Skeletal muscle tissue (tissue), 4 donors: Measurements from ENCODE around the gene VWA8. TPM values are rescaled to one million over a fixed set of nuclear protein-coding genes. Genes with fewer than 3 reads are reported as not detected.

Source experiments
- H3K27ac ChIP-seq: one replicate; pipeline ENCODE4 v1.7.0; 2013; ENCODE audit warnings: mild to moderate bottlenecking, low read depth, low read length, inconsistent platforms
- H3K27me3 ChIP-seq, 3 donors: one replicate each; pipeline ENCODE4 v1.7.0; 2013; ENCODE audit warnings: low read length in 3 of 3; ENCODE audit not compliant: control insufficient read depth in 3 of 3, insufficient read depth in 3 of 3
- H3K36me3 ChIP-seq, 3 donors: one replicate each; pipeline ENCODE4 v1.7.0; 2013; ENCODE audit warnings: low read length in 3 of 3; ENCODE audit not compliant: control insufficient read depth in 3 of 3, insufficient read depth in 3 of 3
- H3K4me1 ChIP-seq, 3 donors: one replicate each; pipeline ENCODE4 v1.7.0; 2013; ENCODE audit warnings: low read length in 3 of 3, mild to moderate bottlenecking in 3 of 3; ENCODE audit not compliant: control insufficient read depth in 3 of 3, insufficient read depth in 3 of 3
- H3K4me3 ChIP-seq, 3 donors: one replicate each; pipeline ENCODE4 v1.7.0; 2013; ENCODE audit warnings: low read length in 3 of 3
- H3K9ac ChIP-seq, 3 donors: one replicate each; pipeline ENCODE4 v1.7.0; 2013; ENCODE audit warnings: low read length in 3 of 3, mild to moderate bottlenecking in 3 of 3, moderate library complexity in 2 of 3, low read depth in 1 of 3
- H3K9me3 ChIP-seq, 3 donors: one replicate each; pipeline ENCODE4 v1.7.0; 2013; ENCODE audit warnings: low read length in 3 of 3; ENCODE audit not compliant: control insufficient read depth in 3 of 3
- total RNA-seq: library from RNA; depleted of rRNA; stranded (reverse); fragments of >200 nt; gene quantifications from one replicate; pipeline ENCODE4 v1.2.3, GENCODE V29; 2014
- donor health status: Osteomylitis.

The VWA8 gene
- total RNA-seq, 1 donor from 2014 or later: 49.1 TPM

DNA sequence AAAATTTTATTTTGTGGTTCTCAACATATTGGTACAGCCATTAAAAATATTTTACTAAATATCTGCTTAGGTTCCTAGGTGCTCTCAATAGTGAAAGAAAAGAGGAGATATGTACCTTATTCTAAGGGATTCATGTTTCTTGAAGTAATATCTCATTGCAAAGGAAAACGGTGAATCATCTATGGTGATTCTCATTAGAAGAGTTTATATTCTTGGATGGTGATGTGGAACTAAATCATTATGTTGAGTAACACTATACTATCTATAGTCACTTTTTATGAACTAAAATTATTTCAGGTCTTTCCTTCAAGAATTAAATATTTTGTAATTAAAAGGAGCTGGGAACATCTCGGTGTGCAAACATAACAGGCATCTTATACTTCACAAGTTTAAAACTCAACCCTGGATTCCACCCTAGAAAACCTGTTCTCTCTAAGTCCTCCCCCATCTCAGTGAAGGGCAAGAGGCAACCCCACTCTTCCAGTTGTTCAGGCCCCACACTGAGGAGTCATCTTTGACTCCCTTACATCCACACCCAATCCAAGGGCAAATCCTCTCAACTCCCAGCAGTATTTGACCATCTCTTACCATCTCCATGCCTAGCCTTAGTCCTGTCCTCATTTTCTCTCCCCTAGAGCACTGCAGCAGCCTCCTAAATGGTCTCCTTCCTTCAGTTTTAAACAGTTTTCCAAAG lies 363.4 kb downstream of the VWA8 start:
- Histone ChIP-seq H3K9ac (no peak overlapping the region), H3K27me3 (no peaks in the 10 kb centered on the region), H3K27ac (no peak overlapping the region), H3K4me1 (no peaks in the 10 kb centered on the region), H3K4me3 (no peak overlapping the region), H3K9me3 (no peaks in the 10 kb centered on the region), H3K36me3 (peaks cover 5 to 6% (median 6%) of the 10 kb centered on the region in 3 donors)

DNA sequence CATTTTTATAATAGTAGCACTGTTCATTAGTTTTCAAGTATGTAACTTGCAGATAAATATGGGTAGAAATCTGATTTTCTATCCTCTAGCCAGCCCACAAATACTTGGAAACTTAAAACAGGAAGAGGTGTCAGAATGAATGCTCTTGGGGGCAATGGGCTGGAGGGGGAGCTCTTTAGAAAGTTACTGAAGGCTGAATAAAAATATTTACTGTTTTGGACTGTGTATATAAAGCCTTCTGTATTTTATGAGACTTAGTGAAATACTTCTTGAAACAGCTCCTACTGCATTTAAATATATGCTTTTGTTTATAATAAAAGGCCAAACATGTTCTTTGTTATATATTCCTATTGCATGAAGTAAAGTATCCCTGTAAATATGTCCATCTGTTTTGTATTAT lies 364.7 kb downstream of the VWA8 start:
- peaks cover 0 to 6% (median 4%) of the 10 kb centered on the region in 3 donors for H3K36me3 ChIP-seq
- H3K9me3 ChIP-seq: no peaks in the 10 kb centered on the region
- H3K4me1 ChIP-seq: no peaks in the 10 kb centered on the region
- H3K9ac ChIP-seq: no peak overlapping the region
- H3K27ac ChIP-seq: no peak overlapping the region
- H3K27me3 ChIP-seq: no peaks in the 10 kb centered on the region
- no peak overlapping the region for H3K4me3 ChIP-seq

DNA sequence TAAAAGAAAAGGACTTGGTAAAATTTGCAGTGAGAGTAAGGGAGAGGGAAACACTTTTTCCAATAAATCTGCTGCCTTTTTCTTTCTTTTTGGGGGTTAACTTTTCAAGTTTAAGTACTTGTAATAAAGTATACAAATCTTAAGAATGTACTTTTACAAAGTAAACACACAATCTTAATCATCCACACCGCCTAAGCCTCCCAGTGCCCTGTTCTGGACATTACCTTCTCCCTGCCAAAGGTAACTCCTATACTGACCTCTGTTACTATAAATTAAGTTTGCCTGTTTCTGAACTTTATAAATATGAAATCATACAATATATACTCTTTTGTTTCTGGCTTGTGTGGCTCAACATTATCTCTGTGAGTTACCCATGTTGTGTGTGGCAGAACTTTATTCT lies 365.6 kb downstream of the VWA8 start:
- Histone ChIP-seq H3K27ac (no peak overlapping the region), H3K4me3 (no peak overlapping the region), H3K9ac (no peak overlapping the region), H3K4me1 (no peaks in the 10 kb centered on the region), H3K27me3 (no peaks in the 10 kb centered on the region), H3K9me3 (no peaks in the 10 kb centered on the region), H3K36me3 (peaks cover 0 to 7% (median 3%) of the 10 kb centered on the region in 3 donors)

DNA sequence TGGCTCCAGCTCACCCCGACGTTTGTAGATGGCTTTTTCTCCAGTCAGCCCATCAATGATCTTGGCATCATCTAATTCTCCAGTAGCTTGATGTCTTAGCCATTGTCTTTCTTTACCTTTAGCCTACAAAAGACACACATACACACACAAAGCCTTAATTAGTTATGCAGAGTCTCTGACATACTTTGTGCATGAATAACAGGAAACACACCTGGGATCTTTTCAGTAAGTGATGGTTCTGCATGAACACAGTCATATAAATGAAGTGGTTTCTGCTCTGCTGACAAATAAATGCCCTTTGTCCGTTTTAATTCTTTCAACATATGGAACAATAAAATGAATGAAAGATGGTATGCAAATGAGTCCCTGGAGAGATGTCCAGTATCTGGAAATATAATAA lies 370.3 kb downstream of the VWA8 start:
- H3K4me3 ChIP-seq: no peak overlapping the region
- H3K27me3 ChIP-seq: no peaks in the 10 kb centered on the region
- no peaks in the 10 kb centered on the region for H3K4me1 ChIP-seq
- H3K36me3 ChIP-seq: peaks cover 6 to 30% (median 23%) of the 10 kb centered on the region in 3 donors
- H3K27ac ChIP-seq: no peak overlapping the region
- H3K9me3 ChIP-seq: no peaks in the 10 kb centered on the region
- no peak overlapping the region for H3K9ac ChIP-seq

DNA sequence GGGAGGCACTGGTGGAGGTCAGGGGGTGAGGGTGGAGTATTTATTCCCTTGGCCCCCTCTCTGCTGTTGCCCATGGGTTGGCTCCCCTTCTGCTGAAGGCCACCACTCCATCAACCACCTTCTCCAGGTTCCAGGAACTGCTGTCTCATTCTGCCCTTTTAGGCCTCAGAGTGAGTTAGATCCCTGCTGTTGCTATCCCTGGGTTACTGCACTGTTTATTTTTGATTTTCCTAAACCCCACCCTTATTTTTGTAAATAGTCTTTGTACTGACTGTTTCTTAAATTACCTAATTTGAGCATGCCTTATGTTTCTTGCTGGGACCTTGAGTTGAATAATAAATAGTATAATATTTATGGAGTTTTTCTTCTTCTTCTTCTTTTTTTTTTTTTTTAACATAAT lies 370.8 kb downstream of the VWA8 start:
- no peaks in the 10 kb centered on the region for H3K27me3 ChIP-seq
- no peaks in the 10 kb centered on the region for H3K4me1 ChIP-seq
- H3K9ac ChIP-seq: no peak overlapping the region
- H3K36me3 ChIP-seq: peaks cover 6 to 31% (median 24%) of the 10 kb centered on the region in 3 donors
- no peak overlapping the region for H3K27ac ChIP-seq
- H3K4me3 ChIP-seq: no peak overlapping the region
- H3K9me3 ChIP-seq: no peaks in the 10 kb centered on the region

DNA sequence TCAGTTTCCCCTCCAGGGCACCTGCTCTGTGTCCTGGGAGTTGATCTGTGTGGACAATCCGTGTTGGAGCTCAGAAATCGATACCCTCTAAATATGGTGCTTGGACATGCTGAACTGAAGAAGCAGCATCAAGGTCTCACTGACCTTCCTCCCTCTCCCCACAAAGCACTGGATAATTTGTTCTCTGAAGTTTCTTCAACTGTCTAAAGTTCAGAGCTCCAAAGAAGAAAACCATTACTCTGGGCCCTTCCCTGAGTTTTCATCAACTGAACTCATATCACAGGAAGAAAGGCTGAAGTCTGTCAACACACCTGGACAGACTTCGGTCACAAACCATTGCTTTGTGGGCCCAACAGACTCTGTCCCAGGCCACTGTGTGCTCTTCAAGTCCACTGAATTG lies 371.5 kb downstream of the VWA8 start:
- H3K4me3 ChIP-seq: no peak overlapping the region
- H3K9ac ChIP-seq: no peak overlapping the region
- H3K4me1 ChIP-seq: no peaks in the 10 kb centered on the region
- H3K36me3 ChIP-seq: peaks cover 6 to 36% (median 30%) of the 10 kb centered on the region in 3 donors
- H3K27me3 ChIP-seq: no peaks in the 10 kb centered on the region
- H3K9me3 ChIP-seq: no peaks in the 10 kb centered on the region
- H3K27ac ChIP-seq: no peak overlapping the region

DNA sequence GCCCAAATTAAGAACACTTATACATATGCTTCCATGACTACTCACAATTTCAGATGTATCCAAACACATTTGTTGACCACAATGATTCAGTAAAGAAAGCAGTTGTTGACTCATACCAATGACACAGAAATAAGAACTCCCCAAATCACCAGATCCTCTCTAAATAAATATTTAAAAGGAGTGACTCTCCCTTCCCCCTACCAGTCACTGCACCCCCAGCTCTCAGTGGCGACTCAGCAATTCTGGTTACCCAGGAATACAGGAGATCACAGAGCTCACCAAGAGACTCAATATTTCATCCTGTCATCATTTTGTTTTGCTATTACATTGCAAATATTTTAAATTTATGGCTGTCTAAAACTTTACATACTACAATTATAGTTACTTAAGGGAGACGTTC lies 372.0 kb downstream of the VWA8 start:
- Histone ChIP-seq H3K27ac (no peak overlapping the region), H3K9ac (no peak overlapping the region), H3K27me3 (no peaks in the 10 kb centered on the region), H3K36me3 (peaks cover 6 to 37% (median 30%) of the 10 kb centered on the region in 3 donors), H3K9me3 (no peaks in the 10 kb centered on the region), H3K4me1 (no peaks in the 10 kb centered on the region), H3K4me3 (no peak overlapping the region)

DNA sequence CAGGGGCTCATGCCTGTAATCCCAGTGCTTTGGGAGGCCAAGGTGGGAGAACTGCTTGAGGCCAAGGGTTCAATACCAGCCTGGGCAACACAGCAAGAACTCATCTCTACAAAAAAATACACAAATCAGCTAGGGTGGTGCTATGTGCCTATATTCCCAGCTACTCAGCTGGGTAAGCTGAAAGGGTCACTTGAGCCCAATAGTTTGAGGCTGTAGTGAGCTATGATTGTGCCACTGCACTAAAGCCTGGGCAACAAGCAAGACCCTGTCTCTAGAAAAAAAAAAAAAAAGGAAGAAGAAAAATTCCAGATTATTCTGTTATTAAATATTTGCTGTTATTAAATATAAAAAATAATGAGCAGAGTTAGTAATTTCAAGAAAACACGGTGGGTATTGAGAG lies 372.5 kb downstream of the VWA8 start:
- Histone ChIP-seq H3K27ac (no peak overlapping the region), H3K4me1 (no peaks in the 10 kb centered on the region), H3K4me3 (no peak overlapping the region), H3K9ac (no peak overlapping the region), H3K27me3 (no peaks in the 10 kb centered on the region), H3K36me3 (peaks cover 6 to 37% (median 30%) of the 10 kb centered on the region in 3 donors), H3K9me3 (no peaks in the 10 kb centered on the region)

DNA sequence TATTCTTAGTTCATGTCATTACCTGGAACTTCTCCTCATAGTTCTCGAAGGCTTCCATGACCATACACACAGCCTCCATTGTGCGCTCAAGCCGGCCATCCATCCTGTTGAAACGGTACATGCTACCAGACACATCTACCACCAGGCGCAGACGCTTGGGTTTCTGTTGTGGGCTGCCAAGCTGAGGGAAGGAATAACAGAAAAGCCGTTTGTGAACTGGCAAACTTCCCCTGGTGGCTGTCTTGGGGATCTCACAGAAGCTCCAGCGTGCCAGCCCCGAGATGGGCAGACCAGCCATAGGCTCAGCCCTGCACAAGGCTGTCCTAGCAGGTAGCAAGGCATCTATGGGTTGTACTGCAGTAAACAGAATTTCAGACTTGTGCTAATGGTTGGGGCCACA lies 373.4 kb downstream of the VWA8 start:
- H3K27ac ChIP-seq: no peak overlapping the region
- H3K36me3 ChIP-seq: peaks cover 6 to 37% (median 30%) of the 10 kb centered on the region in 3 donors
- H3K9me3 ChIP-seq: no peaks in the 10 kb centered on the region
- no peaks in the 10 kb centered on the region for H3K4me1 ChIP-seq
- no peak overlapping the region for H3K9ac ChIP-seq
- H3K4me3 ChIP-seq: no peak overlapping the region
- no peaks in the 10 kb centered on the region for H3K27me3 ChIP-seq

DNA sequence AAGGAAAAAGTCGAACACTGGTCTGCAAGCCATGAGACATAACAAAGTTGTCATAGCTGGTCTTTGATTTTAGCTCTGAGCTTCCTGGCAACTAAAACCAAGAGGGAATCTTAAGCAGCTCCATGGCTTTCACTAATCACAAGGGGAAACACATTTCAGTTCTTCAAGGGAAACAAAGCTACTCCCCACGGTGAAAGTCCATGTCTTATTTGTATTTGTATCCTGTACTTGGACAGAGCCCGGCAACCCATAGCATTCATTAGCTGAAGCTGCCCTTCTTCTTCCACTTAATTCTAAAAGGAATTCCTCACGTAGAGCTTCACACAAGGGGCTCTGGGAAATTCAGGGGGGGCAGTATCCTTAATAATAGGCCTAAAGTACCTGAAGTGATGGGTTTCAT lies 374.7 kb downstream of the VWA8 start:
- Histone ChIP-seq H3K36me3 (peaks cover 6 to 43% (median 30%) of the 10 kb centered on the region in 3 donors), H3K9ac (no peak overlapping the region)

More for the DNA sequence above, 374.7 kb downstream of the VWA8 start:
- Histone ChIP-seq H3K27ac (no peak overlapping the region), H3K27me3 (no peaks in the 10 kb centered on the region), H3K4me3 (no peak overlapping the region), H3K9me3 (no peaks in the 10 kb centered on the region), H3K4me1 (no peaks in the 10 kb centered on the region)
